IMR-90 (cell line): ENCODE results near the gene OLFML3. TPM values are rescaled to one million over a fixed set of nuclear protein-coding genes. Genes with fewer than 3 reads are reported as not detected.

Experiments used
- ATAC-seq: fragments of 200-7000 bp; cut with Tn5 transposase; 2 replicates; pipeline ENCODE4 v1.9.1; 2020; ENCODE audit warnings: low read depth, mild to moderate bottlenecking, moderate library complexity
- BruUV-seq: library from RNA; stranded (reverse); fragments of 400-500 nt; replicated peaks from 2 replicates; lab custom pipeline; 2021; lab: Mats Ljungman, UMichigan
- CTCF ChIA-PET: fragments of 300-600 bp; formaldehyde crosslinking; extraction: SDS; loops from one replicate; lab custom pipeline; 2021; ENCODE audit warnings: antibody characterized with exemption; lab: Yijun Ruan, JAX
- POLR2A ChIA-PET: fragments of 300-600 bp; sonication (Branson Sonifier 250); formaldehyde crosslinking; loops from one replicate; lab custom pipeline; 2022; ENCODE audit warnings: antibody characterized with exemption; ENCODE audit not compliant: unreplicated experiment; lab: Charles Lee
- DNase-seq: peaks from one replicate; pipeline ENCODE4 v3.0.0; 2013
- H2AFZ ChIP-seq: replicated peaks from 2 replicates; pipeline ENCODE3; 2013; ENCODE audit warnings: low read length, mild to moderate bottlenecking; ENCODE audit not compliant: poor library complexity
- H2AK5ac ChIP-seq: 2 replicates; pipeline ENCODE4 v1.6.1; 2013; ENCODE audit warnings: low read depth, low read length, inconsistent platforms
- H2AK9ac ChIP-seq: replicated peaks from 2 replicates; pipeline ENCODE3; 2013; ENCODE audit warnings: mild to moderate bottlenecking, low read depth, low read length, moderate library complexity; ENCODE audit not compliant: poor library complexity
- H2BK120ac ChIP-seq: 2 replicates; pipeline ENCODE4 v1.6.1; 2013; ENCODE audit warnings: low read depth, low read length, inconsistent platforms
- H2BK15ac ChIP-seq: 3 replicates; pipeline ENCODE4 v1.6.1; 2013; ENCODE audit warnings: low read depth, low read length, inconsistent platforms
- H2BK20ac ChIP-seq: 2 replicates; pipeline ENCODE4 v1.6.1; 2013; ENCODE audit warnings: low read depth, mild to moderate bottlenecking, inconsistent platforms, low read length, moderate library complexity
- H2BK5ac ChIP-seq: 2 replicates; pipeline ENCODE4 v1.6.1; 2013; ENCODE audit warnings: mild to moderate bottlenecking, low read depth, low read length, inconsistent platforms; ENCODE audit not compliant: poor library complexity, severe bottlenecking
- H3K14ac ChIP-seq: replicated peaks from 2 replicates; pipeline ENCODE4 v1.6.1; 2013; ENCODE audit warnings: low read depth, low read length, inconsistent platforms
- H3K18ac ChIP-seq: 2 replicates; pipeline ENCODE4 v1.6.1; 2013; ENCODE audit warnings: low read depth, low read length, control low read depth
- H3K23ac ChIP-seq: 2 replicates; pipeline ENCODE4 v1.6.1; 2013; ENCODE audit warnings: low read depth, low read length, inconsistent platforms
- H3K27ac ChIP-seq: 2 replicates; pipeline ENCODE4 v1.5.1; 2013; ENCODE audit warnings: mild to moderate bottlenecking, control low read depth, low read length; ENCODE audit not compliant: insufficient read depth
- H3K27me3 ChIP-seq: 2 replicates; pipeline ENCODE4 v1.6.1; 2013; ENCODE audit warnings: low read length; ENCODE audit not compliant: control insufficient read depth, insufficient read depth
- H3K36me3 ChIP-seq: 2 replicates; pipeline ENCODE4 v1.6.1; 2013; ENCODE audit warnings: low read length, mixed read lengths; ENCODE audit not compliant: control insufficient read depth, insufficient read depth
- H3K4ac ChIP-seq: 2 replicates; pipeline ENCODE4 v1.6.1; 2013; ENCODE audit warnings: low read depth, low read length, inconsistent platforms
- H3K4me1 ChIP-seq: 2 replicates; pipeline ENCODE4 v1.6.1; 2013; ENCODE audit warnings: low read length, mixed read lengths; ENCODE audit not compliant: control insufficient read depth, insufficient read depth
- H3K4me2 ChIP-seq: 2 replicates; pipeline ENCODE4 v1.6.1; 2013; ENCODE audit warnings: low read depth, mild to moderate bottlenecking, control low read depth, low read length, moderate library complexity
- H3K4me3 ChIP-seq: 2 replicates; pipeline ENCODE4 v1.5.1; 2013; ENCODE audit warnings: low read depth, mild to moderate bottlenecking, control low read depth, low read length, moderate library complexity; ENCODE audit not compliant: insufficient read depth
- H3K56ac ChIP-seq: 2 replicates; pipeline ENCODE4 v1.6.1; 2013; ENCODE audit warnings: low read length, inconsistent platforms; ENCODE audit not compliant: insufficient read depth; ENCODE audit errors: extremely low read depth
- H3K79me1 ChIP-seq, 2 experiments: 2 replicates each; pipeline ENCODE4 v1.6.1; 2013; ENCODE audit warnings: low read length in 2 of 2, inconsistent platforms in 1 of 2, low read depth in 1 of 2
- H3K9ac ChIP-seq: 2 replicates; pipeline ENCODE4 v1.6.1; 2013; ENCODE audit warnings: low read depth, low read length, control low read depth
- H3K9me1 ChIP-seq: 2 replicates; pipeline ENCODE4 v1.6.1; 2013; ENCODE audit warnings: low read length, inconsistent platforms; ENCODE audit not compliant: insufficient read depth
- H3K9me3 ChIP-seq: 2 replicates; pipeline ENCODE4 v1.6.1; 2013; ENCODE audit warnings: low read length; ENCODE audit not compliant: control insufficient read depth, insufficient read depth
- H4K20me1 ChIP-seq: 2 replicates; pipeline ENCODE4 v1.6.1; 2013; ENCODE audit warnings: low read length, inconsistent platforms; ENCODE audit not compliant: insufficient read depth
- H4K5ac ChIP-seq: 2 replicates; pipeline ENCODE4 v1.6.1; 2013; ENCODE audit warnings: mild to moderate bottlenecking, low read depth, low read length, control low read depth
- H4K8ac ChIP-seq, 2 experiments: 2 replicates each; pipeline ENCODE4 v1.6.1; 2013; ENCODE audit warnings: low read depth in 2 of 2, low read length in 2 of 2, control low read depth in 1 of 2, inconsistent platforms in 1 of 2
- H4K91ac ChIP-seq: 2 replicates; pipeline ENCODE4 v1.6.1; 2013; ENCODE audit warnings: low read depth, low read length, inconsistent platforms; ENCODE audit not compliant: insufficient read depth
- CEBPB ChIP-seq: IDR thresholded peaks from 2 replicates; pipeline ENCODE4 v1.6.1; 2012; ENCODE audit warnings: low read depth, low read length, improper control_type of control experiment
- MAFK ChIP-seq: IDR thresholded peaks from 2 replicates; pipeline ENCODE4 v1.6.1; 2012; ENCODE audit warnings: low read depth, low read length, improper control_type of control experiment
- MAZ ChIP-seq: IDR thresholded peaks from 2 replicates; pipeline ENCODE4 v1.6.1; 2012; ENCODE audit warnings: low read depth, mild to moderate bottlenecking, low read length, improper control_type of control experiment, moderate library complexity, borderline replicate concordance
- WGBS, 2 experiments: methylation state at CpG; one replicate each; pipeline versions ENCODE4 v1.1.5 to v1.1.7; 2013; ENCODE audit warnings: missing lambda C conversion rate in 2 of 2; ENCODE audit not compliant: insufficient read length in 1 of 2; ENCODE audit errors: extremely low coverage in 2 of 2; 5-methylcytosine and 5-hydroxymethylcytosine counted together
- dilution Hi-C: fragments of 300-500 bp; cut with HindIII; formaldehyde crosslinking; loops from one replicate; pipeline ENCODE4 v1.14.3; 2018; ENCODE audit warnings: low sequenced_read_pairs; ENCODE audit not compliant: unreplicated experiment
- in situ Hi-C: fragments of 300-500 bp; cut with MboI; formaldehyde crosslinking; loops from 3 replicates; pipeline ENCODE4 v1.14.3; 2019; ENCODE audit warnings: low sequenced_read_pairs, inconsistent platforms, mixed read lengths
- intact Hi-C: fragments of 100-400 bp; cut with micrococcal nuclease; formaldehyde crosslinking; loops from 2 replicates; pipeline ENCODE4 v1.10.0; 2022
- polyA plus RNA-seq, 3 experiments: library from polyadenylated mRNA; depleted of rRNA; stranded (reverse); fragments of >200 nt; gene quantifications; 2 replicates each; pipeline ENCODE4 v1.2.3, GENCODE V29; 2012; ENCODE audit warnings: low replicate concordance in 1 of 3
- total RNA-seq: library from RNA; depleted of rRNA; stranded (reverse); fragments of >200 nt; gene quantifications from 2 replicates; pipeline ENCODE4 v1.2.3, GENCODE V29; 2012

OLFML3 gene
- total and polyA plus RNA-seq, 2 of the 4 experiments (the other 2 are of a cell fraction), result 40.9 to 71.3 TPM

GRCh38 chr1:113999233-113999632 lies 20.0 kb downstream of the OLFML3 start:
- WGBS, 2 experiments, result no CpG with 5 or more reads among the region's 2 CpGs

More at GRCh38 chr1:113999233-113999632, 20.0 kb downstream of the OLFML3 start:
- no peak overlapping the region for H2AK9ac ChIP-seq
- H3K36me3 ChIP-seq, result no peaks in the 10 kb centered on the region
- no peaks in the 10 kb centered on the region for H3K9me1 ChIP-seq
- H3K9me3 ChIP-seq, result peaks cover 8% of the 10 kb centered on the region; the same call in 1 of the 2 replicates
- no peaks in the 10 kb centered on the region for H4K20me1 ChIP-seq
- no peak overlapping the region for H3K9ac ChIP-seq
- H2AK5ac ChIP-seq, result no peak overlapping the region
- no peak overlapping the region for H4K8ac ChIP-seq
- no peak overlapping the region for H2BK5ac ChIP-seq
- no peak for TF ChIP-seq CEBPB
- no peak for TF ChIP-seq MAFK
- no peak for TF ChIP-seq MAZ
- ATAC-seq (no peak), DNase-seq (no peak)
- H3K4ac ChIP-seq, result no peak overlapping the region
- dilution Hi-C loops, result no loop called here
- peaks cover 4% of the 10 kb centered on the region; the same call in 1 of the 2 replicates for H3K4me1 ChIP-seq
- no peak overlapping the region for H3K4me3 ChIP-seq
- in situ Hi-C loops, result no loop called here
- H4K5ac ChIP-seq, result no peak overlapping the region
- no peak overlapping the region for H3K27ac ChIP-seq
- CTCF ChIA-PET, result no interaction called here
- no peak overlapping the region for H2BK20ac ChIP-seq
- H3K56ac ChIP-seq, result no peak overlapping the region
- POLR2A ChIA-PET, result no interaction called here
- BruUV-seq, result no TSS peak
- H2AFZ ChIP-seq, result no peak overlapping the region
- no peak overlapping the region for H3K18ac ChIP-seq
- no peak overlapping the region for H3K23ac ChIP-seq
- H3K79me1 ChIP-seq, result no peaks in the 10 kb centered on the region
- H2BK120ac ChIP-seq, result no peak overlapping the region
- peaks cover 4% of the 10 kb centered on the region for H3K27me3 ChIP-seq
- H2BK15ac ChIP-seq, result no peak overlapping the region
- H3K14ac ChIP-seq, result no peak overlapping the region
- intact Hi-C loops, result no loop called here
- H3K4me2 ChIP-seq, result no peak overlapping the region
- H4K91ac ChIP-seq, result no peak overlapping the region
